Measurements from ENCODE around the gene ANGEL2. TPM values are rescaled to one million over a fixed set of nuclear protein-coding genes. Genes with fewer than 3 reads are reported as not detected.

The ANGEL2 gene
- total and polyA plus RNA-seq, 2 experiments from 2014 or later: 15.2 to 49.6 TPM

- TF ChIP-seq REST (IDR thresholded peaks at IDR 0.05; ENCODE audit: unreplicated experiment): no peak
- TF ChIP-seq ZNF114 (CRISPR knock-in tag; IDR thresholded peaks at IDR 0.05): no peak
- peak; percentile 55 for TF ChIP-seq POLR2AphosphoS5 (IDR thresholded peaks at IDR 0.05; ENCODE audit: low read depth)
- TF ChIP-seq STAT1 (IDR thresholded peaks at IDR 0.05; ENCODE audit: unreplicated experiment): no peak
- TF ChIP-seq CREB1 (CRISPR knock-in tag; IDR thresholded peaks at IDR 0.05; ENCODE audit: low read depth): no peak
- no peak for TF ChIP-seq JUNB (IDR thresholded peaks at IDR 0.05; ENCODE audit: unreplicated experiment)
- Histone ChIP-seq H3K27me3 (ENCODE audit: insufficient read depth) (no peaks in the 10 kb centered on the region), H3K9me2 (ENCODE audit: insufficient read depth) (peaks cover 3% of the 10 kb centered on the region; the same call in 1 of the 2 replicates), H4K20me1 (replicated peaks; ENCODE audit: insufficient read depth) (peaks cover 16% of the 10 kb centered on the region), H3F3A (replicated peaks; ENCODE audit: low read depth) (peaks cover 90% of the 10 kb centered on the region), H3K4me2 (no peak overlapping the region), H3K36me3 (ENCODE audit: insufficient read depth) (peaks cover 55% of the 10 kb centered on the region), H3K4me1 (ENCODE audit: insufficient read depth) (peaks cover 37% of the 10 kb centered on the region), H2AFZ (no peak overlapping the region), H3K4me3 (no peak overlapping the region), H3K79me2 (replicated peaks; ENCODE audit: insufficient read depth) (no peaks in the 10 kb centered on the region), H3K27ac (ENCODE audit: low read depth) (peak overlapping the region; percentile 36)
- DNase-seq (ENCODE audit: low spot score) (no peak), ATAC-seq (no peak)
- no peaks in the 10 kb centered on the region for H3K9me3 Mint-ChIP-seq
- peaks cover 90% of the 10 kb centered on the region for H3K36me3 Mint-ChIP-seq (ENCODE audit: low read depth)
- peaks cover 46% of the 10 kb centered on the region for H3K4me1 Mint-ChIP-seq
- no peak overlapping the region for H3K4me3 Mint-ChIP-seq
- peaks cover 16% of the 10 kb centered on the region for H3K27me3 Mint-ChIP-seq (ENCODE audit: insufficient read depth, low read depth, poor library complexity)
- peak overlapping the region; percentile 37 for H3K27ac Mint-ChIP-seq
Observed at GRCh38 chr1:212984522-212985291, 31.0 kb downstream of the ANGEL2 start.

- Histone ChIP-seq H3K4me3 (no peak overlapping the region), H2AFZ (no peak overlapping the region), H3K79me2 (replicated peaks; ENCODE audit: insufficient read depth) (no peaks in the 10 kb centered on the region), H3K27me3 (ENCODE audit: insufficient read depth) (no peaks in the 10 kb centered on the region), H3K27ac (ENCODE audit: low read depth) (peak overlapping the region; percentile 36), H3K36me3 (ENCODE audit: insufficient read depth) (peaks cover 54% of the 10 kb centered on the region), H4K20me1 (replicated peaks; ENCODE audit: insufficient read depth) (peaks cover 28% of the 10 kb centered on the region), H3F3A (replicated peaks; ENCODE audit: low read depth) (peaks cover 91% of the 10 kb centered on the region), H3K9me2 (ENCODE audit: insufficient read depth) (peaks cover 3% of the 10 kb centered on the region; the same call in 1 of the 2 replicates), H3K4me1 (ENCODE audit: insufficient read depth) (peaks cover 45% of the 10 kb centered on the region), H3K4me2 (no peak overlapping the region)
- DNase-seq (ENCODE audit: low spot score) (no peak), ATAC-seq (no peak)
- H3K36me3 Mint-ChIP-seq (ENCODE audit: low read depth): peaks cover 90% of the 10 kb centered on the region
- H3K27me3 Mint-ChIP-seq (ENCODE audit: insufficient read depth, low read depth, poor library complexity): peaks cover 23% of the 10 kb centered on the region
- peak; percentile 83 for TF ChIP-seq POLR2AphosphoS5 (IDR thresholded peaks at IDR 0.05; ENCODE audit: low read depth)
- TF ChIP-seq NANOG (IDR thresholded peaks at IDR 0.05; ENCODE audit: borderline replicate concordance): no peak
- peaks cover 54% of the 10 kb centered on the region for H3K4me1 Mint-ChIP-seq
- H3K27ac Mint-ChIP-seq: no peak overlapping the region
- no peaks in the 10 kb centered on the region for H3K9me3 Mint-ChIP-seq
- no peak overlapping the region for H3K4me3 Mint-ChIP-seq
Observed at GRCh38 chr1:212983482-212983881, 32.2 kb downstream of the ANGEL2 start.
